Astrocyte (in vitro differentiated cells and primary cell): ENCODE results near the gene INHBC. TPM values are rescaled to one million over a fixed set of nuclear protein-coding genes. Genes with fewer than 3 reads are reported as not detected.
A peak's percentile ranks its signal among the peaks of the same experiment; 100 is the strongest.

Experiments used
- DNase-seq: peaks from one replicate; pipeline ENCODE4 v3.0.0-alpha.2; 2010; ENCODE audit warnings: low read depth
- FAIRE-seq: peaks from 2 replicates; lab custom pipeline; 2011; peaks lifted over from hg19 to GRCh38; lab: Jason Lieb, UNC
- H2AFZ ChIP-seq: 2 replicates; pipeline ENCODE4 v1.6.0; 2012; ENCODE audit warnings: low read depth, low read length, inconsistent platforms
- H3K27ac ChIP-seq: 2 replicates; pipeline ENCODE4 v1.5.1; 2011; ENCODE audit warnings: low read depth, low read length, inconsistent platforms
- H3K27me3 ChIP-seq: 2 replicates; pipeline ENCODE4 v1.6.0; 2011; ENCODE audit warnings: low read length, inconsistent platforms; ENCODE audit not compliant: insufficient read depth
- H3K36me3 ChIP-seq: 2 replicates; pipeline ENCODE4 v1.5.1; 2011; ENCODE audit warnings: low read length, inconsistent platforms; ENCODE audit not compliant: insufficient read depth
- H3K4me1 ChIP-seq: 2 replicates; pipeline ENCODE4 v1.5.1; 2011; ENCODE audit warnings: low read length, inconsistent platforms; ENCODE audit not compliant: insufficient read depth
- H3K4me2 ChIP-seq: 2 replicates; pipeline ENCODE4 v1.6.0; 2012; ENCODE audit warnings: low read length, inconsistent platforms
- H3K4me3 ChIP-seq: 2 replicates; pipeline ENCODE4 v1.5.1; 2011; ENCODE audit warnings: low read depth, mild to moderate bottlenecking, low read length, inconsistent platforms; ENCODE audit not compliant: insufficient read depth
- H3K79me2 ChIP-seq: 2 replicates; pipeline ENCODE4 v1.6.0; 2012; ENCODE audit warnings: mild to moderate bottlenecking, low read length, inconsistent platforms; ENCODE audit not compliant: insufficient read depth
- H3K9ac ChIP-seq: 2 replicates; pipeline ENCODE4 v1.6.0; 2012; ENCODE audit warnings: mild to moderate bottlenecking, low read length, inconsistent platforms
- H3K9me3 ChIP-seq: 2 replicates; pipeline ENCODE4 v1.5.1; 2012; ENCODE audit warnings: low read depth, mild to moderate bottlenecking, low read length, inconsistent platforms; ENCODE audit not compliant: insufficient read depth
- H4K20me1 ChIP-seq: 2 replicates; pipeline ENCODE4 v1.6.0; 2012; ENCODE audit warnings: low read length, inconsistent platforms; ENCODE audit not compliant: insufficient read depth
- H3K27ac Mint-ChIP-seq: one replicate; pipeline ENCODE4 v1.8.0; 2021; ENCODE audit warnings: mild to moderate bottlenecking, mixed read lengths; ENCODE audit not compliant: unreplicated experiment
- H3K27me3 Mint-ChIP-seq: one replicate; pipeline ENCODE4 v1.8.0; 2021; ENCODE audit warnings: low read depth, mixed read lengths; ENCODE audit not compliant: unreplicated experiment
- H3K36me3 Mint-ChIP-seq: one replicate; pipeline ENCODE4 v1.8.0; 2021; ENCODE audit warnings: low read depth, mixed read lengths; ENCODE audit not compliant: unreplicated experiment
- H3K4me1 Mint-ChIP-seq: one replicate; pipeline ENCODE4 v1.8.0; 2021; ENCODE audit warnings: low read depth, mixed read lengths; ENCODE audit not compliant: unreplicated experiment
- H3K4me3 Mint-ChIP-seq: one replicate; pipeline ENCODE4 v1.8.0; 2021; ENCODE audit warnings: mild to moderate bottlenecking, moderate library complexity, mixed read lengths; ENCODE audit not compliant: unreplicated experiment
- H3K9me3 Mint-ChIP-seq: one replicate; pipeline ENCODE4 v1.8.0; 2021; ENCODE audit warnings: mild to moderate bottlenecking, mixed read lengths; ENCODE audit not compliant: unreplicated experiment
- EZH2 ChIP-seq: IDR thresholded peaks from 2 replicates; pipeline ENCODE4 v1.6.1; 2012; ENCODE audit warnings: mild to moderate bottlenecking, low read length, inconsistent platforms; ENCODE audit not compliant: insufficient read depth
- total RNA-seq: library from RNA; stranded (reverse); gene quantifications from 2 replicates; pipeline ENCODE4 v1.2.1, GENCODE V29; 2021
- TF ChIP-seq, protein P1 (sequence below): IDR thresholded peaks from 2 replicates; pipeline ENCODE4 v1.5.1; 2011; ENCODE audit warnings: low read depth, mild to moderate bottlenecking, inconsistent platforms, low read length, moderate library complexity; ENCODE audit not compliant: insufficient read depth

The INHBC gene
- total RNA-seq, 1 donor from 2014 or later, result not detected

DNA sequence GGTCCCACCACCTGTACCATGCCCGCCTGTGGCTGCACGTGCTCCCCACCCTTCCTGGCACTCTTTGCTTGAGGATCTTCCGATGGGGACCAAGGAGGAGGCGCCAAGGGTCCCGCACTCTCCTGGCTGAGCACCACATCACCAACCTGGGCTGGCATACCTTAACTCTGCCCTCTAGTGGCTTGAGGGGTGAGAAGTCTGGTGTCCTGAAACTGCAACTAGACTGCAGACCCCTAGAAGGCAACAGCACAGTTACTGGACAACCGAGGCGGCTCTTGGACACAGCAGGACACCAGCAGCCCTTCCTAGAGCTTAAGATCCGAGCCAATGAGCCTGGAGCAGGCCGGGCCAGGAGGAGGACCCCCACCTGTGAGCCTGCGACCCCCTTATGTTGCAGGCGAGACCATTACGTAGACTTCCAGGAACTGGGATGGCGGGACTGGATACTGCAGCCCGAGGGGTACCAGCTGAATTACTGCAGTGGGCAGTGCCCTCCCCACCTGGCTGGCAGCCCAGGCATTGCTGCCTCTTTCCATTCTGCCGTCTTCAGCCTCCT, 21.6 kb downstream of the INHBC start:
- Histone ChIP-seq H3K36me3 (no peaks in the 10 kb centered on the region), H2AFZ (peak overlapping the region; percentile 55), H4K20me1 (no peaks in the 10 kb centered on the region), H3K79me2 (no peaks in the 10 kb centered on the region), H3K4me2 (peak overlapping the region; percentile 28), H3K4me3 (no peak overlapping the region), H3K9ac (no peak overlapping the region), H3K9me3 (no peaks in the 10 kb centered on the region), H3K27ac (no peak overlapping the region), H3K27me3 (peaks cover 5% of the 10 kb centered on the region), H3K4me1 (peaks cover 30% of the 10 kb centered on the region)
- DNase-seq (no peak), FAIRE-seq (no peak)
- H3K4me3 Mint-ChIP-seq, result peak overlapping the region; percentile 86
- no peaks in the 10 kb centered on the region for H3K27me3 Mint-ChIP-seq
- H3K4me1 Mint-ChIP-seq, result peaks cover 44% of the 10 kb centered on the region
- no peaks in the 10 kb centered on the region for H3K9me3 Mint-ChIP-seq
- no peaks in the 10 kb centered on the region for H3K36me3 Mint-ChIP-seq
- H3K27ac Mint-ChIP-seq, result peak overlapping the region; percentile 98
- TF ChIP-seq, protein P1, sequence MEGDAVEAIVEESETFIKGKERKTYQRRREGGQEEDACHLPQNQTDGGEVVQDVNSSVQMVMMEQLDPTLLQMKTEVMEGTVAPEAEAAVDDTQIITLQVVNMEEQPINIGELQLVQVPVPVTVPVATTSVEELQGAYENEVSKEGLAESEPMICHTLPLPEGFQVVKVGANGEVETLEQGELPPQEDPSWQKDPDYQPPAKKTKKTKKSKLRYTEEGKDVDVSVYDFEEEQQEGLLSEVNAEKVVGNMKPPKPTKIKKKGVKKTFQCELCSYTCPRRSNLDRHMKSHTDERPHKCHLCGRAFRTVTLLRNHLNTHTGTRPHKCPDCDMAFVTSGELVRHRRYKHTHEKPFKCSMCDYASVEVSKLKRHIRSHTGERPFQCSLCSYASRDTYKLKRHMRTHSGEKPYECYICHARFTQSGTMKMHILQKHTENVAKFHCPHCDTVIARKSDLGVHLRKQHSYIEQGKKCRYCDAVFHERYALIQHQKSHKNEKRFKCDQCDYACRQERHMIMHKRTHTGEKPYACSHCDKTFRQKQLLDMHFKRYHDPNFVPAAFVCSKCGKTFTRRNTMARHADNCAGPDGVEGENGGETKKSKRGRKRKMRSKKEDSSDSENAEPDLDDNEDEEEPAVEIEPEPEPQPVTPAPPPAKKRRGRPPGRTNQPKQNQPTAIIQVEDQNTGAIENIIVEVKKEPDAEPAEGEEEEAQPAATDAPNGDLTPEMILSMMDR, result peak; percentile 49
- no peak for TF ChIP-seq EZH2

DNA sequence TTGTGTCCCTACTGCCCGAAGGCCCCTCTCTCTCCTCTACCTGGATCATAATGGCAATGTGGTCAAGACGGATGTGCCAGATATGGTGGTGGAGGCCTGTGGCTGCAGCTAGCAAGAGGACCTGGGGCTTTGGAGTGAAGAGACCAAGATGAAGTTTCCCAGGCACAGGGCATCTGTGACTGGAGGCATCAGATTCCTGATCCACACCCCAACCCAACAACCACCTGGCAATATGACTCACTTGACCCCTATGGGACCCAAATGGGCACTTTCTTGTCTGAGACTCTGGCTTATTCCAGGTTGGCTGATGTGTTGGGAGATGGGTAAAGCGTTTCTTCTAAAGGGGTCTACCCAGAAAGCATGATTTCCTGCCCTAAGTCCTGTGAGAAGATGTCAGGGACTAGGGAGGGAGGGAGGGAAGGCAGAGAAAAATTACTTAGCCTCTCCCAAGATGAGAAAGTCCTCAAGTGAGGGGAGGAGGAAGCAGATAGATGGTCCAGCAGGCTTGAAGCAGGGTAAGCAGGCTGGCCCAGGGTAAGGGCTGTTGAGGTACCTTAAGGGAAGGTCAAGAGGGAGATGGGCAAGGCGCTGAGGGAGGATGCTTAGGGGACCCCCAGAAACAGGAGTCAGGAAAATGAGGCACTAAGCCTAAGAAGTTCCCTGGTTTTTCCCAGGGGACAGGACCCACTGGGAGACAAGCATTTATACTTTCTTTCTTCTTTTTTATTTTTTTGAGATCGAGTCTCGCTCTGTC, 22.3 kb downstream of the INHBC start:
- Mint-ChIP-seq H3K27me3 (no peaks in the 10 kb centered on the region), H3K4me3 (peak overlapping the region; percentile 72), H3K36me3 (no peaks in the 10 kb centered on the region), H3K4me1 (peaks cover 41% of the 10 kb centered on the region), H3K9me3 (no peaks in the 10 kb centered on the region), H3K27ac (peak overlapping the region; percentile 98)
- DNase-seq, result no peak
- H4K20me1 ChIP-seq, result no peaks in the 10 kb centered on the region
- H3K4me1 ChIP-seq, result peaks cover 28% of the 10 kb centered on the region
- no peak for FAIRE-seq
- H3K79me2 ChIP-seq, result no peaks in the 10 kb centered on the region
- H3K4me3 ChIP-seq, result no peak overlapping the region
- no peak overlapping the region for H3K4me2 ChIP-seq
- H3K27me3 ChIP-seq, result peaks cover 5% of the 10 kb centered on the region
- H3K9me3 ChIP-seq, result no peaks in the 10 kb centered on the region
- no peak overlapping the region for H3K27ac ChIP-seq
- no peak overlapping the region for H2AFZ ChIP-seq
- TF ChIP-seq, protein P1, result no peak
- no peak for TF ChIP-seq EZH2
- H3K36me3 ChIP-seq, result no peaks in the 10 kb centered on the region
- H3K9ac ChIP-seq, result no peak overlapping the region

DNA sequence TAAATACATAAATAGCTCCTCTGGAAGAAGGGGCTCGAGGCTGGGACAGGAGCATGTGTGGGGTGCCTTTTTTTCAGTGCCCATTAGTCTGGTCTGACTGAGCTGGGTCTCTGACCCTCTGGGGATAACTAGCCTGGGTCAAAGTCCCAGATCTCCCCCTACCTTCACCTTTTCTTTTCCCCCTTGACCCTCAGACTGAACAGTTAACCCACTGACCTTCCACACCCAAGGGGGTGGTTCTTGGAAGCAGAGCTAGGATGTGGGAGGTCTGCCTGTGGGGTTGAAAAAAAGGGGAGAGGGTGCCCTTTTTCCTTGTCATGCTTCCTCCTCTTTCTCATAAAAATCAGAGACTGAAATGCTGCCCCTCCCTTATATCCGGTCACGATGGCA, 24.1 kb downstream of the INHBC start:
- Mint-ChIP-seq H3K4me1 (peaks cover 38% of the 10 kb centered on the region), H3K27me3 (peaks cover 8% of the 10 kb centered on the region)

More for the DNA sequence above, 24.1 kb downstream of the INHBC start:
- peak overlapping the region; percentile 25 for H3K27ac ChIP-seq
- peak overlapping the region; percentile 97 for H2AFZ ChIP-seq
- peaks cover 5% of the 10 kb centered on the region for H3K27me3 ChIP-seq
- H3K79me2 ChIP-seq, result no peaks in the 10 kb centered on the region
- peak overlapping the region; percentile 98 for H3K27ac Mint-ChIP-seq
- FAIRE-seq, result peak; percentile 17
- no peaks in the 10 kb centered on the region for H3K9me3 ChIP-seq
- peaks cover 24% of the 10 kb centered on the region for H3K4me1 ChIP-seq
- H3K9ac ChIP-seq, result peak overlapping the region; percentile 61
- no peaks in the 10 kb centered on the region for H4K20me1 ChIP-seq
- H3K4me3 ChIP-seq, result peak overlapping the region; percentile 76
- no peak for DNase-seq
- peak overlapping the region; percentile 93 for H3K4me3 Mint-ChIP-seq
- H3K36me3 Mint-ChIP-seq, result no peaks in the 10 kb centered on the region
- peak overlapping the region; percentile 99 for H3K4me2 ChIP-seq
- no peaks in the 10 kb centered on the region for H3K9me3 Mint-ChIP-seq
- H3K36me3 ChIP-seq, result no peaks in the 10 kb centered on the region
- TF ChIP-seq EZH2, result no peak
- TF ChIP-seq, protein P1, result no peak
